Activated T-cell treated with anti-CD3 and anti-CD28 coated beads for 24 hours (primary cell): ENCODE measurements around the gene PYGL.
"Not testable (repeated sequence)": the region's sequence is repeated elsewhere in the genome, so short reads cannot be mapped to it uniquely, and the experiment has no call there.

Experiments used
- DNase-seq: peaks from one replicate; pipeline ENCODE4 v3.0.0-alpha.2; 2020; ENCODE audit warnings: low read depth

Gene PYGL

GRCh38 chr14:50943943-50944646 lies at the start of gene PYGL:
Gene PYGL, minus strand, starts transcription at chr14:50944483. Its CDS starts 80 bp downstream, at chr14:50944403.
- DNase-seq: no peak

- no peak for DNase-seq
Measured at GRCh38 chr14:50985859-50986331, 41.6 kb upstream of the PYGL start.

DNA sequence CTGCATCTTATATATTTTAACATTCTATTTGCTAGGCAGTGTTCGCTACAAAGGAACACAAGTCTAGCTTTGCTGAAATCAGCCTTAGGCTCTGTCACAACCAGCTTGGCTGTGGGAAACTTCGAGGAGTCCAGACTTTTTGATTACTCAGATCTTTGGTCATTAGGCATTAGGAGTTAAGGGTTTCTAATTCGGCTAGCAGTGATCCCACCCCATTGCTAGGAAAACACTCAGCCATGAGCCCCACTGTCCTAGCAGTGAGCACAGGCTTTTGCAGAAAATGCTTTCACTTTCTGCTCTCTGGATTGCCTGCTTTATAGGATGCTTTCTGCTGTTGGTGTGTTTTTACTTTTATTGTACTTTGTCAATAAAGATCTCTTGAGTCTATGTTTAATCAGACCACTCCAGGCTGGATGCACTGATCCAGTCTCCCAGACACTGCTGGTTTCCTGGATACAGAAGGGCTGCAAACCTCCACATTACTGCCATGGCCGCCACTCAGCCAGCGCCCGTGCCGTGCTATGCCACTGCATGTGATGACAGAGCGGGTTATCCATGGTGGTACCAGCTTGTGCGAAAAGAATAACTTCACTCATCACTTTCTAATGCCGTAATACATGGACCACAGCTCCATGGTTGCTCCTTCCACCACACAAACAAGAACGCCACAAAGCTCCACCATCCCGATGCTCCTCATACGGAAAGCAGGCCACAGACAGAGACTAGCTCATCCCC lies 41.0 kb upstream of the PYGL start:
- DNase-seq: no peak

DNA sequence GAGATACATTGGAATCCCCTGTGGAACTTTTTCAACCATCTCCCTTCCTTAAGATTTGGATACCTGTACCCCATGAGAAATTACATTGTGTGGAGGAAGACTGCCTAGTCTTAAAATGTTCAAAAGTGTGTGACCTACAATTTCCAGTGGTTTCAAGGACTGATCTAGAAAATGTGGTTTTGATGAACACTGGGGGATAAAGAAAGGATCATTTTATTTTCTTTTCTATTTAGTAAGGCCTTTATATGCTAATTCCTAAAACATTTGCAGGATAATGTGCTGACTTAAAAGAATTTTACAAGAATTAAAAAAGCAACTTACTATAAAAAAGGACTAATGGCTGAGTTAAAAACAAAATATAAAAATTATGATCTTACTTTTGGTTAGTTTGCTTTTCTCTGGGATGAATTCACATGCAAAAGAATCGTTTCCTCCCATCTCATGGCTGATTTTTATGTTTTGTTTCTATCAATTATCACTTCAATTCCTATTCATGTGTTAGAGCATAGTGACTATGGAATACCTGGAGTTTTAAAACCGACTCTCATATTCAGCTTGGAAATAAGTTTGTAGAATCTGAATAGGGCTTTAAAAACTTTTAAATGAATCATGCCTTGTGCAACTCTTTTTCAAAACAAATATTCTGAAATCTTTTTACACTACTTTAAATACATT lies 39.9 kb upstream of the PYGL start:
- DNase-seq: no peak

DNA sequence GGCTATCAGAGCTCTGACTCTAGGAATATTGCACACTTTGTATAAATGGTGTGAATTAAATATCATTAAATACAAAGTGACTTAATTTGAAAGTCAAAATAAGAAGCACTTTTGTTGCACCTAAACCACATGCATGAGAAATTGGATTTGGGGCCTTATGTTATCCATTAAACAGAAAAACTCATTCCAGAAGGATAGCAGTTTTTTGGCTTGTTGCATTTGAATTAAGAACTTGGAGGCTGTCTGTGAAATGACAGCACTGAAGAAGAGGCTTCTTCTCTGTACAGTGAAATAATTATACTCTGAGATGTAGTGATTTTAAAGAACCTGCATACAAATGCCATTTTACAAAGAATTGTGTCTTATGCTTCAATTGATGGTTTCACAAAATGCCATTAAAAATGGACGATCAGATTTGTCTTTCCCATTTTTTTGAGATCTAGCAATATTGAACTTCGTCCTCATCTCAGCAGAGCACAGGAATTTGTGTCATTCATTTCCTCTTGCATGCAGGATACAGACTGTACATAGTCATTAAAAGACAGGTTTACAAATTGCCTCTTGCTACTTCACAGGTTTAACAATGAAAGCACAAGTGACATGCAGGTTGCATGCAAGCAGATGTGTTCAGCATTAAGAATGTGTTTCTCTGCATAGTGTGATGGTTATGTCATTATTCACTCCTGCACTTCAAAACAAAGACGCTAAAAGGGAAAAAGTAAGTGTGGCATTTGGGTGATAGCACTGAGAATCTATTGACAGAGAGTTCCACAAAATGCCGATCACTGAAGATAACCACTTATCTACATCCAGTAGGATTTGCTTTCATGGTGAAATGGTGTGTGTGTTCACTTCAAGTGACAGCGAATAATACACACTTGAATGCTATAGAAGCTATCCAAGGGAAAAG lies 35.9 kb upstream of the PYGL start:
- no peak for DNase-seq

GRCh38 chr14:50978888-50979287 lies 34.6 kb upstream of the PYGL start:
- DNase-seq: no peak

GRCh38 chr14:50978529-50978871 lies 34.2 kb upstream of the PYGL start:
- no peak for DNase-seq

GRCh38 chr14:50977863-50978528 lies 33.7 kb upstream of the PYGL start:
- DNase-seq: no peak

DNA sequence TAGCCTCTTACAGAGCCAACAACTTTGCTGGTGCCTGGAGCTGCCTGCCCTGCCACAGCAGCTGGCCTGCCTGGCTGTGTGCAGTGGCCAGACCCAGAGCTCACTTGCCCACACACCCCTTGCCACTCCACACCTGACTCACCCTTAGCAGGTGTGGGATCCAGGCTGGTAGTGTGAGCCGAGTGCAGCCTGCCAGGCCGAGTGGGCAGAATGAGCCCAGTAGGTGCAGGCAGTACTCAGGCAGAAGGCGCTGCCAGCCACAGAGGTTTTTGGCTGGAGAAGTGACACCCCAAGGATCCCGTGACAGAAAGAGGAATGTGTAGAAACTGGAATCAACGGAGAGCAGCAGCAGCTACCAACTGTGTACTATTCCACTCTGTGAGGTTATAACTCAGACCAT lies 29.8 kb upstream of the PYGL start:
- no peak for DNase-seq

DNA sequence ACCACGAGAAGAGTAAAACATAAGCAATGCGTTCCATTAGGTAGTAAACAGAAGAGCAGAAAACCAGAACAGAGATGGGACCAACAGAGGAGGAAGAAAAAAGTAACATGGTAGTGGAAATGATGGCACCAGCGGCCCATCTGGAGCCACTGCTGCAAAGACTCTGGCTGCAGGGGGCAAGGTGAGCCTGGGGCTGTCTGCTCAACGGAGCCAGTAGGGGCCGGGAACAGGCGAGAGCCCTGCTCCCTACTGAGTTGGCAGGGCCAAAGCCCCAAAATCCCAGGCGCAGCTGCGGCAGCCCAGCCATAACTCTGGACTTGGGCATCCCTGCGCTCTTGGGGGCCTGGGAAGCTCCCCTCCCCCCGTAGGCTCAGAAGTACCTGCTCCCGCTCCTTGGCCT lies 28.5 kb upstream of the PYGL start:
- DNase-seq: no peak

- no peak for DNase-seq
Measured at GRCh38 chr14:50970886-50971781, 26.9 kb upstream of the PYGL start.

DNA sequence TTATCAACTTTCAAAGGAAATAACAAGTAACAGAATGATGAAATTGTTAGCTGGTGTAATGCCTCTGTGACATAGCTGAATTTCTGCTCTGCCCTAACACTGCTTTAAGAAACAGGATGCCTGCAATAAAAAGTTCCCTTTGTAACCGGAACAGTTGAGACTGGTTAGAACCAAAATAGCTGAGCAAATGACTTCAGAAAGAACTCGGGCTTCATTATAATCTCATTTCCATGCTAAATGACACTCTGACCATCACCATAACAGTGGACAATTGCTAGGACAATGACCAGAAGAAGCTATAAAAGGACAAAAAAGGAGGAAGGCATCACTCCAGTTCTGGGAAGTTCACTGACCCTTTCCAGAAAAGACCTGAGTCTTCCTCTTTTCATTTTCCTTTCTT lies 23.5 kb upstream of the PYGL start:
- DNase-seq: no peak

- no peak for DNase-seq
Measured at GRCh38 chr14:50967103-50967502, 22.8 kb upstream of the PYGL start.

- DNase-seq: no peak
Measured at GRCh38 chr14:50964683-50965390, 20.6 kb upstream of the PYGL start.

GRCh38 chr14:50963919-50964318 lies 19.6 kb upstream of the PYGL start:
- no peak for DNase-seq

- DNase-seq: no peak
Measured at GRCh38 chr14:50961605-50962221, 17.4 kb upstream of the PYGL start.

DNA sequence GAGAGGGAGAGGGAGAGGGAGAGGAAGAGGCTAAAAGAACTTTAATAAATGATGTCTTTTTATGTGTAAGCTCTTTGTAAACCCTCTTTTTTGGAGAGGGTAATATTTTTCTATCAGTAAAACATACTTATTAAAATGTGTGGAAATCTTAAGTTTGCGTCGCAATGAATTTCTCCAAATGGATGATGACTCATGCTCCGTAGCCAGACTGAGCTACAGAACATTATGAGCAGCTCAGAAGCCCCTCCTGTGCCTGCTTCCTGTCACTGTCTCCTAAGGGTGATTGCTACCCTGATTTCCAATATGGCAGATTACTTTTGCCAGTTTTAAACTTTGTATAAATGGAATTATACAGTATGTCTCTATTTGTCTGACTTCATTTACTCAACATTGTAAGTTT lies 13.0 kb upstream of the PYGL start:
- DNase-seq: no peak

DNA sequence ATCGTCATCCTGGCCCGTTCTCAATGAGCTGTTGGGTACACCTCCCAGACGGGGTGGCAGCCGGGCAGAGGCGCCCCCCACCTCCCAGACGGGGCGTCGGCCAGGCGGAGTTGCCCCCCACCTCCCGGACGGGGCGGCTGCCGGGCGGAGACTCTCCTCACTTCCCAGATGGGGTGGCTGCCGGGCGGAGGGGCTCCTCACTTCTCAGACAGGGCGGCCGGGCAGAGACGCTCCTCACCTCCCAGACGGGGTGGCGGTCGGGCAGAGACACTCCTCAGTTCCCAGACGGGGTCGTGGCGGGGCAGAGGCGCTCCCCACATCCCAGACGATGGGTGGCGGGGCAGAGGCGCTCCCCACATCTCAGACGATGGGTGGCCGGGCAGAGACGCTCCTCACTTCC lies 12.1 kb upstream of the PYGL start:
- not testable (repeated sequence) for DNase-seq

- DNase-seq: no peak
Measured at GRCh38 chr14:50955373-50956043, 11.2 kb upstream of the PYGL start.
